GM12873 (cell line): Measurements from ENCODE around the gene ELAC2.
A peak's percentile ranks its signal among the peaks of the same experiment; 100 is the strongest.

ENCODE experiments used
- CTCF ChIP-seq: IDR thresholded peaks from 2 replicates; pipeline ENCODE4 v1.5.1; 2012; ENCODE audit warnings: low read depth, mild to moderate bottlenecking, moderate library complexity, low read length, control low read depth; ENCODE audit not compliant: insufficient read depth; ENCODE audit errors: missing control alignments

ELAC2 gene

GRCh38 chr17:13030056-13030455 lies 12.2 kb upstream of the ELAC2 start:
- TF ChIP-seq CTCF: no peak

DNA sequence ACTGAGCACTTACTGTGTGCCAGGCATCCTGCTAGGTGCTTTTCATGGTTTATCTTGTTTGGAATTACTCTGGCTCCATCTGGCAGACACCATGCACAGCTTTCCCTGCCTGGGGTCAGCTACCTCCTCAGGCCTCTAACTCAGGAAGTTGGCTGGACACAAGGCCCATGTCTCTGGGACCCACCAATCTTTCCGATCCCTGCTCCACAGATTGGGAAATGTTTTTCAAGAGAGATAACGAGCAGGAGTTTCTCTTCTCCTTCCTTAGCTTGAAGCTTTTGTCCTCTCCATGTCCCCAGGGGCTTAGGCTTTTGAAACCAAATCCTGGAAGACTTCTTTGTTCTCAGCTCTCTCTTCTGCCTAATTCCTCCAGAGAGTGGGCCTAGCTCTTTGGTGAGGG lies 11.5 kb upstream of the ELAC2 start:
- no peak for TF ChIP-seq CTCF

GRCh38 chr17:13027246-13027645 lies 9.4 kb upstream of the ELAC2 start:
- no peak for TF ChIP-seq CTCF

- no peak for TF ChIP-seq CTCF
These were observed 7.9 kb upstream of the ELAC2 start for GRCh38 chr17:13025687-13026086.

GRCh38 chr17:13025258-13025627 lies 7.4 kb upstream of the ELAC2 start:
- no peak for TF ChIP-seq CTCF

GRCh38 chr17:13024526-13025257 lies 6.9 kb upstream of the ELAC2 start:
- peak; percentile 97 for TF ChIP-seq CTCF

DNA sequence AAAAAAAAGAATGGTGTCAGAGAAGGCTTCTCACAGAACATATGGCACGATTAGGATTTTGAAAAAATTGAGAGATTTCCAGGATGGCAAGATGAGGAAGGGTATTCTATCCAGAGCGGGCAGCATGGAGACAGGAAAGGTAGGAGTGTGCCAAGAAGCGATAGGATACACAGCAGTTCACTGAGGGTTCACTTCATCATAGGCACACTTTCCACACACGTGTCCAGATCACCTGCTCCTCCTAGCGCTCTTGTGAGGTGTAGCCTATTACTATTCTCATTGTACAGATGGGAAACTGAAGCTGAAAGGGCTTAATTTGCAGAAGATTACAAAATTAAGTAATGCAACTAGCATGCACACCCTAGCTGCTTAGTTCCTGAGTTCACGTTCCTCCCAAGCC lies 6.2 kb upstream of the ELAC2 start:
- no peak for TF ChIP-seq CTCF
